ENCODE results near the gene VWA7. TPM values are rescaled to one million over a fixed set of nuclear protein-coding genes. Genes with fewer than 3 reads are reported as not detected.

Gene VWA7
- total RNA-seq, 1 donor from 2014 or later: 0.54 TPM

- peaks cover 11% of the 10 kb centered on the region for H3K4me1 ChIP-seq (ENCODE audit: insufficient read depth, low read length)
- peaks cover 4% of the 10 kb centered on the region for H3K36me3 ChIP-seq (ENCODE audit: insufficient read depth, low read length)
- no peak overlapping the region for H2AFZ ChIP-seq (ENCODE audit: low read depth, low read length)
- H3K36me3 Mint-ChIP-seq (ENCODE audit: low read depth, unreplicated experiment): no peaks in the 10 kb centered on the region
- H3K4me2 ChIP-seq (ENCODE audit: low read length): no peak overlapping the region
- peaks cover 24% of the 10 kb centered on the region for H3K4me1 Mint-ChIP-seq (ENCODE audit: low read depth, unreplicated experiment)
- no peaks in the 10 kb centered on the region for H3K79me2 ChIP-seq (ENCODE audit: insufficient read depth, low read length)
- H4K20me1 ChIP-seq (ENCODE audit: insufficient read depth, low read length): no peaks in the 10 kb centered on the region
- H3K27ac Mint-ChIP-seq (ENCODE audit: unreplicated experiment): no peak overlapping the region
- peak overlapping the region; percentile 3 for H3K4me3 Mint-ChIP-seq (ENCODE audit: unreplicated experiment)
- no peaks in the 10 kb centered on the region for H3K27me3 ChIP-seq (ENCODE audit: insufficient read depth, low read length)
- no peaks in the 10 kb centered on the region for H3K27me3 Mint-ChIP-seq (ENCODE audit: low read depth, unreplicated experiment)
- H3K27ac ChIP-seq (ENCODE audit: low read depth, low read length): no peak overlapping the region
- FAIRE-seq (no peak), DNase-seq (ENCODE audit: low read depth) (no peak)
- TF ChIP-seq EZH2 (IDR thresholded peaks at IDR 0.05; ENCODE audit: insufficient read depth, low read length) (no peak), CTCF (IDR thresholded peaks at IDR 0.05; ENCODE audit: insufficient read depth, low read depth, low read length) (no peak)
- H3K4me3 ChIP-seq (ENCODE audit: insufficient read depth, low read depth, low read length): no peak overlapping the region
- H3K9me3 Mint-ChIP-seq (ENCODE audit: unreplicated experiment): no peaks in the 10 kb centered on the region
- no peaks in the 10 kb centered on the region for H3K9me3 ChIP-seq (ENCODE audit: insufficient read depth, low read depth, low read length)
- H3K9ac ChIP-seq (ENCODE audit: low read length): no peak overlapping the region
Observed at GRCh38 chr6:31749301-31750036, 27.7 kb downstream of the VWA7 start.

- H3K9ac ChIP-seq (ENCODE audit: low read length): no peak overlapping the region
- peaks cover 6% of the 10 kb centered on the region for H3K79me2 ChIP-seq (ENCODE audit: insufficient read depth, low read length)
- H2AFZ ChIP-seq (ENCODE audit: low read depth, low read length): no peak overlapping the region
- no peak overlapping the region for H3K4me2 ChIP-seq (ENCODE audit: low read length)
- no peak for FAIRE-seq
- Mint-ChIP-seq H3K9me3 (ENCODE audit: unreplicated experiment) (no peaks in the 10 kb centered on the region), H3K36me3 (ENCODE audit: low read depth, unreplicated experiment) (peaks cover 10% of the 10 kb centered on the region), H3K4me1 (ENCODE audit: low read depth, unreplicated experiment) (peaks cover 13% of the 10 kb centered on the region), H3K4me3 (ENCODE audit: unreplicated experiment) (no peak overlapping the region), H3K27ac (ENCODE audit: unreplicated experiment) (peak overlapping the region; percentile 84), H3K27me3 (ENCODE audit: low read depth, unreplicated experiment) (no peaks in the 10 kb centered on the region)
- no peaks in the 10 kb centered on the region for H3K9me3 ChIP-seq (ENCODE audit: insufficient read depth, low read depth, low read length)
- peaks cover 4% of the 10 kb centered on the region for H3K36me3 ChIP-seq (ENCODE audit: insufficient read depth, low read length)
- H3K4me1 ChIP-seq (ENCODE audit: insufficient read depth, low read length): no peaks in the 10 kb centered on the region
- H3K27me3 ChIP-seq (ENCODE audit: insufficient read depth, low read length): no peaks in the 10 kb centered on the region
- no peak for DNase-seq (ENCODE audit: low read depth)
- no peaks in the 10 kb centered on the region for H4K20me1 ChIP-seq (ENCODE audit: insufficient read depth, low read length)
- no peak overlapping the region for H3K4me3 ChIP-seq (ENCODE audit: insufficient read depth, low read depth, low read length)
- no peak overlapping the region for H3K27ac ChIP-seq (ENCODE audit: low read depth, low read length)
- no peak for TF ChIP-seq CTCF (IDR thresholded peaks at IDR 0.05; ENCODE audit: insufficient read depth, low read depth, low read length)
Observed at GRCh38 chr6:31744422-31744821, 32.7 kb downstream of the VWA7 start.

- Histone ChIP-seq H3K9me3 (ENCODE audit: insufficient read depth, low read depth, low read length) (no peaks in the 10 kb centered on the region), H3K9ac (ENCODE audit: low read length) (no peak overlapping the region), H3K27me3 (ENCODE audit: insufficient read depth, low read length) (no peaks in the 10 kb centered on the region), H3K79me2 (ENCODE audit: insufficient read depth, low read length) (peaks cover 6% of the 10 kb centered on the region), H3K4me2 (ENCODE audit: low read length) (no peak overlapping the region), H4K20me1 (ENCODE audit: insufficient read depth, low read length) (no peaks in the 10 kb centered on the region), H3K36me3 (ENCODE audit: insufficient read depth, low read length) (peaks cover 4% of the 10 kb centered on the region), H3K4me3 (ENCODE audit: insufficient read depth, low read depth, low read length) (no peak overlapping the region), H3K27ac (ENCODE audit: low read depth, low read length) (no peak overlapping the region), H2AFZ (ENCODE audit: low read depth, low read length) (no peak overlapping the region), H3K4me1 (ENCODE audit: insufficient read depth, low read length) (peaks cover 13% of the 10 kb centered on the region)
- H3K4me3 Mint-ChIP-seq (ENCODE audit: unreplicated experiment): no peak overlapping the region
- no peaks in the 10 kb centered on the region for H3K27me3 Mint-ChIP-seq (ENCODE audit: low read depth, unreplicated experiment)
- H3K36me3 Mint-ChIP-seq (ENCODE audit: low read depth, unreplicated experiment): peaks cover 10% of the 10 kb centered on the region
- TF ChIP-seq CTCF (IDR thresholded peaks at IDR 0.05; ENCODE audit: insufficient read depth, low read depth, low read length) (no peak), EZH2 (IDR thresholded peaks at IDR 0.05; ENCODE audit: insufficient read depth, low read length) (no peak)
- DNase-seq (ENCODE audit: low read depth) (no peak), FAIRE-seq (no peak)
- no peak overlapping the region for H3K27ac Mint-ChIP-seq (ENCODE audit: unreplicated experiment)
- H3K9me3 Mint-ChIP-seq (ENCODE audit: unreplicated experiment): no peaks in the 10 kb centered on the region
- peaks cover 27% of the 10 kb centered on the region for H3K4me1 Mint-ChIP-seq (ENCODE audit: low read depth, unreplicated experiment)
Observed at GRCh38 chr6:31742894-31743293, 34.2 kb downstream of the VWA7 start.
